HG03571 (cell line): ENCODE data around the gene RSAD1.

Experiments used
- ATAC-seq: cut with Tn5 transposase; IDR thresholded peaks from one replicate; pipeline ENCODE4 v1.9.1; 2021; ENCODE audit not compliant: unreplicated experiment

Gene RSAD1

DNA sequence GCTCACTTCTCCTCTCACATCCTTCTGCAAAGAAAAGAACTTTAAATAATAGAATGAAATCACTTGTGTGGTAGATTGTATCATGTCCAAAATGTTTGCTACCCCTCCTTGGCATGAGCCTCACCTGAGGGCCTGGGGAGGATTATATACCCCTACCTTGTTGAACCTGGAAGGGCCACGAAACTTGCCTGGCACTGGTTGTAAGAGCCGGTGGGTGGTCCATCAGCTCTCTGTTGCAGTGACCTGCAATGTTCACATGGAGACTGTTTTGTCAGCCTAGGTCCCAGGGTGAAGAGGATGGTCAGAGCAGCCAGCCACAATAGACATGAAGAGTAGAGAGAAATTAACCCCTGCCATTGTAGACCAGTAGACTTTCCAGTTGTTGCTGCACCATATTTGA, 10.2 kb downstream of the RSAD1 start:
- ATAC-seq: no peak

- no peak for ATAC-seq
These were observed 12.8 kb downstream of the RSAD1 start for GRCh38 chr17:50491505-50491904.

DNA sequence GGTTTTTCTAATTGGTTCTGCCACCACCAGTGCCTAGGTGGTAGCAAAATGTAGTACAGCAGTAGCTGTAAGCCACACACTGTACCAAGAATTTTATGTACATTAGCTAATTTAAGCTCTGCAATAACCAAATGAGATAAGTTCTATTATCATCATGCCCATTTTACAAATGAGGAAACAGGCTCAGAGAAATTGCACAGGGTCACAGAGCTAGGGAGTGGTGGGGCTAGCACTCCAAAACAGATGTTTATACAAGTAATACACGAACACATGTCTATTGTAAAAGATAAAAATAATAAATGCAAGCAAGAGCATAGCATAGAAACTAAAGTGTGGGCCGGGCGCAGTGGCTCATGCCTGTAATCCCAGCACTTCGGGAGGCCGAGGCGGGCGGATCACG, 13.6 kb downstream of the RSAD1 start:
- no peak for ATAC-seq

DNA sequence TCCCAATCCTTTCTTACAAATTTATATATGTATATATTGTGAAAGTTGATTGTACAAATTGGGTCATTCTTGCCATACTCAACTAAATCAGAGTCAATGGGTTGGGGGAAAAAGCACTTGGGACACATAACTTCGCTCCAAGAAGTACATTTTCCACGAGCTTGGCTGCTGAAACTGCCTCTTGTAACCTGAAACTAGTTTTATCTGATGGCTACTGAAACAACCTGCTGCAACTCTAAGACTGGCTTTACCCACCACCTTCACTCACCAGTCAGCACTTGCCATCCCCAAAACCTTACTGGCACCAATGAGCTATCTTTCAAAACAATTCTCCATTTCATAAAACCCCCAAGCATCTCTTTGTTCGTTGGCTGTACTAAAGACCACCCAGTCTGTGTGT, 15.1 kb downstream of the RSAD1 start:
- ATAC-seq: no peak

GRCh38 chr17:50495217-50495823, 16.7 kb downstream of the RSAD1 start:
- no peak for ATAC-seq

DNA sequence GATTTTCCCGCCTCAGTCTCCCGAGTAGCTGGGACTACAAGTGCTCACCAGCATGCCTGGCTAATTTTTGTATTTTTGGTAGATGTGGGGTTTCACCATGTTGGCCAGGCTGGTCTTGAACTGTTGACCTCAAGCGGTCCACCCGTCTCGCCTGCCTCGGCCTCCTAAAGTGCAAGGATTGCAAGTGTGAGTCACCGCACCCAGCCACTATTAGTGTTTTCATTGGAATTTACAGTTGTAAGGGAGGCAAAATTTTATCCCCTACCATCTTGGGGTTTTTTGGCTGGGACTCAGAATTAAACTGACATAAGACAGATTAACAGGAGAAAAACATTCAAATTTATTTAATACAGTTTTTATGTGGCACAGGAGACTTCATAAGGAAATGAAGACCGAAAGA, 17.3 kb downstream of the RSAD1 start:
- no peak for ATAC-seq

DNA sequence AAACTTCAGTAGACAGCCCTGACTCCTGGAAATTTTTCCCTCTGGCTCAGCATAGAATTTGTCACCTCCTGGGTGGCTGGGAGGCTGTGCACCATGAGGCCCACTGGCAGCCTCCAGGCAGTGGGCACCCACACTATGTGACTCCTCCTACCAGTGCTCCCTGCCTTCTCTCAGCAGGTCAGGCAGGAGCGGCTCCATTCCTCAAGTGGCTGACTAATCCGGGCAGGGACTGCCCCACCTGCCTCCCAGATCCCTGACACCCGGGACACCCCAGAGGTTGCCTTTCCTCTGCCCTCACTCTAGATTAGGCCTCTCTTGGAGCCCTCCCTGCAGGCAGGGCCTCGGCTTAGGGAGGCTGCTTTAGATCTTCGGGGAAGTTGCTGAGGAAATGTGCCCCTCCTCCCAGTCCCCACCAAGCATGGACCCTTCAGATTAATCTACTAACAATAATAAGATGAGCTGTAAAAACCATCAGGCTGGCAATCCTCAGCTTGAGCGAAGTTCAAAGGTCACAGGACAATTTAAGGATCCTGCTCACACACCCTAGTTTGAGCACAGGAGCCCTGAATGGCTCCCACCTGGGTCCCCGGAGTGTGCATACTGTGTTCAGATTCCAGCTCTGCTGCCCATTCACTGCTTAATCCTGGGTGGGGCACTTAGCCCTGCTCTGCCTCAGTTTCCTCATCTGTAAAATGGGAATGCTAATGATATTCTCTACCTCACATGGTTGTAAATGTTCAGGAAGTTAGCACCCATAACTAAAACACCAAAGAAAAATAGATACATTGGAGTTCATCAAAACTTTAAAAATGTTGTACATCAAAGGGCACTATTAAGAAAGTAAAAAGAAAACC, 19.6 kb downstream of the RSAD1 start:
- ATAC-seq: no peak

GRCh38 chr17:50499270-50499669, 20.6 kb downstream of the RSAD1 start:
- ATAC-seq: no peak

GRCh38 chr17:50499721-50500120, 21.1 kb downstream of the RSAD1 start:
- no peak for ATAC-seq

- no peak for ATAC-seq
These were observed 22.4 kb downstream of the RSAD1 start for GRCh38 chr17:50501054-50501453.

DNA sequence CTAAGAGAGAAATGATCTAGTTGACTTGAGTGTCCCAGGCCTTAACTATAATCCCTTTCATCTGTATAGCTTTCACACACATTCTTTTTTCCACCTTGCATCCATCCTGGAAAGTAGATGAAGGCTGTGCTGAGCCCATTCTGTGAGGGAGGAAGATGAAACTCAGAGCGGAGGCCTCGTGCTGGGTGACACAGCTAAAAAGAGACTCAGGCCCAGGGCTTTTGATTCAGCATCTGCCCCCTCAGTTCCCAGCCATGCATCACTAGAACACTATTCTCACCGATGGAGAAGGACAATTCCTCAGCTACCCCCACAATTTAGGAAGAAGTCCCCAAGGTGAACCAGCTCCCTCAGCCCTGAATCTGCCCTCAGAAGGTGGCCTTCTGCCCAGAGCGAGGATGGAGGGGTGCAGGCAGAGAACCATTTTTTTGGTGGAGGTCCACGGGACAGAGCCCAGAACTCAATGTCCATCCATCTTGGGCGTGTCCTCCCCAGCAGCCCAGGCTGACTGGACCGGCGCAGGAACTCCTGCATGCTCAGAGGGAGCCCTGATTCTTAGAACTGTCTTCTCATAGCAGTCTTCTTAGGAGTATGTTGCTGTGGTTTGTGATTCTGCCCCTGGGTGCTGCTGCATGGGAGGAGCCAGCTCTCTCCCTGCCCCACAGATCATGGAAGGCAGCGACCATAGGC, 23.8 kb downstream of the RSAD1 start:
- ATAC-seq: no peak

DNA sequence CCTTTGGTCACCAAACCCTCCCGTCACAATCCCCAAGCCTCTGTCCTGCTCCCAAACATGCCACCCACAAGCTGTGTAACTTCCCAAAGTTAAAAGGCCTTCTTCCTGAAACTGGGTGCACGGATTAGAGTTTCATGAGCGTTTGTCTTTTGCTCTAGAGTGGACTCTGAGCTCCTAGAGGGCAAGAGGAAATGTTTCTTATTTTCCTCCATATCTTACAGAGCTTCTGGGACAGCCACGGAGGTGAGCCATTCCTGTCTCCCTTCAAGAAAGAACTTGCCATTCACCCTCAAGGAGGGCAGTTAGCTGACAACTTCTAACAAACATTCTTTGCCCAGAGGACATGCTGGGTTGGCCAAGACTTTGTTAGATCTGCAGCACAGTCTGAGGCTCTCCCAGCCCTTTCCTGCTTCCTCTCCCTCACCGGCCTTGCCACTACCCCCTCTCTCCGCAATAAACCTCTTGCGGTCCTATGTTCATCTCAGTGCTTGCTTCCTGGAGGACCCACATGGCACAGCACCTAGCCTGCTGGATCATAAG, 27.0 kb downstream of the RSAD1 start:
- no peak for ATAC-seq

DNA sequence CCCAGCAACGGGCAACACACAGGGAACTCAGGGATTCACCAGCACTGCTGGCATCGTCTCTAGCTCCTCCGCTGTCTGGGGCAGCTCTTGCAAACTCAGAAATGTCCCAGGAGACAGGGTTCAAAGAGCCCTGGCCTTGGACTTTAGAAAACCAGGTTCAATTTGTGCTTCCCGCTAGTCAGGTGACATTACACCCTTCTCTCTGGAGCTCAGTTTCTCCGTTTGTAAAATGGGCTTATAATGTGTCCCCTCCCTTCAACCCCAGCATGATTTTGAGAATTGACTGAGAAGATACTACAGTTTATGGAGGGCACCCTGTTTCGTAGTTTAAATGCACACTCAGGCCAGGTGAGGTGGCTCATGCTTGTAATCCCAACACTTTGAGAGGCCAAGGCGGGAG, 27.6 kb downstream of the RSAD1 start:
- no peak for ATAC-seq

GRCh38 chr17:50507871-50508572, 29.4 kb downstream of the RSAD1 start, which contains the start of gene MYCBPAP:
Gene MYCBPAP, plus strand, starts transcription at chr17:50508439. Its CDS starts 236 bp downstream, at chr17:50508675.
- ATAC-seq: no peak

DNA sequence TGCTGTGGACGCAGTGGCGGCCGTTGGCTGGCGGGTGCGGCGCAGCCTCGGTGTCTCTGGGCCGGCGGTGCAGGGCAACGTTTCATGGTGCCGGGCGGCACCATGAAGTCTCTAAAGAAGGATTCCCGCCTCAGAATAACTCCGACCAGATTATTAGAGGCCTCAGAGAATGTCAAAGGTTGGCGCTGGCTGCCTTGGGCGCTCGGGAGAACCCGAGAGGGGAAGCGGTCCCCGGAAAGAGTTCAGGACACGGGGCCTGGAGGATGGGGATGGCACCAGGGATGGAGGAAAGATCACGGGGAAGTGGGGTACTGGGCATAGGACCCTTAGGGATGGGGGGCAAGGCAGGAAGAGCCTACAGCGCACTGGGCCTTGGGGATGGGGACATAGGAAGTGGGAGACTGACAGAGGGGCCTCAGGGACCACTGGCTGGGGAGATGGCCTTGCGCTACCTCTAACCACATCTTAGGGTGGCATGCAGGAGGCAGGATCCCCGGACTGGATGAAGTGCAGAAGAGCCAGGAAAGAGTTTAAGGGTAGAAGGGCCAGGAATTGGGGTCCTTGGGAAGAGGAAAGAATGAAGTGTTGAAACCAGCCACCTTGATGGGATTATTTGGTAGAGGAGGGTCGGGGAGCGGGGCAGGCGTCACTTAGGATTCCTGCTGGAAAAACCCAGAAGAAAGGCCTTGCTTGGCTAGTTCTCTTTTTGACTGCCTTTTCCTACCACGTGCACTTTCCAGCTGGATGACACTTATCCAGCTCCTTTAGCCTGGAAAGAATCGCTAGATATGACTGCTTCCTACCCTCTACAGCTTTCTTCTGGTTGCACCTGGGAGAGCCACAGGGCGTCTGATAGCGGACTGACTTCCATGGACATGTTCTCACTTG, 30.2 kb downstream of the RSAD1 start:
- no peak for ATAC-seq

GRCh38 chr17:50511058-50511457, 32.4 kb downstream of the RSAD1 start:
- ATAC-seq: peak; percentile 80

DNA sequence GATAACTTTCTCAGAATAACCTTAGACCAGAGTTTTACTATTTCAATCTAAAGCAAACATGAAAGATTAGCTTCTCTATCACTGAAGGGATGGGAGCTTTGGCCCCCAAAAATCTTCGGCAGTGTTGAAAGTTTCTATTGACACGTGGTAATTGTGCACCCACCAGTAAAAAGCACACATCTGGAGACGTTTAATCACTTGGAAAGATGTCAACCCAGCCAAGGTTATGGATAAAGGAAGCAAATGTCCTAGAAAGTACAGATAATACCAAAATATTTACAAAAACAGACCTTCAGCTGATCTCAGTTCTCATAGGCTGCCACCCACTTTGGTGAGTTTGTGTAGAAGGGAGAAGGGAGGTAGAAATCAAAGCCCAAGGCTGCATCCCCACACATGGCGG, 34.8 kb downstream of the RSAD1 start:
- no peak for ATAC-seq

DNA sequence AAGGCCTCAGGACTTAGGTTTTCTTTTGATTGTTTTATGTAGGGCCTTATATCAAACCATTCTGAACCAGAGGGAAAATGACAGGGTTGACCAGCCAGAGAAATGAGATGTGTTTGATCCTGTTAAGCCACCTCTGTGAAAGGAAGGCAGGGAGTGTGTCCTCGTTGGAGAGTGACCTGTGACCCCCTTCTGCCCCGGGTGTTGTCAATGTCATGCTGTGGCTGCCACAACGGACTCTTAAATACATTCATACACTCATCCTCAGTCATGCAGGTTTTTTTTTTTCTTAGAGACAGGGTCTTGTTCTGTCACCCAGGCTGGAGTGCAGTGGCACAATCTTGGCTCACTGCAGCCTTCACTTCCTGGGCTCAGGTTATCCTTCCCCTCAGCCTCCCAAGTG, 35.7 kb downstream of the RSAD1 start:
- ATAC-seq: no peak

- ATAC-seq: no peak
These were observed 36.5 kb downstream of the RSAD1 start for GRCh38 chr17:50514936-50515702.
